ENCODE data around the gene ZC3H13. TPM values are rescaled to one million over a fixed set of nuclear protein-coding genes. Genes with fewer than 3 reads are reported as not detected.

Gene ZC3H13
- total and polyA plus RNA-seq, 2 of the 8 experiments (the other 6 are each of a cell fraction or from before 2014, with no cell fraction given) = 5.1 to 57.8 TPM

DNA sequence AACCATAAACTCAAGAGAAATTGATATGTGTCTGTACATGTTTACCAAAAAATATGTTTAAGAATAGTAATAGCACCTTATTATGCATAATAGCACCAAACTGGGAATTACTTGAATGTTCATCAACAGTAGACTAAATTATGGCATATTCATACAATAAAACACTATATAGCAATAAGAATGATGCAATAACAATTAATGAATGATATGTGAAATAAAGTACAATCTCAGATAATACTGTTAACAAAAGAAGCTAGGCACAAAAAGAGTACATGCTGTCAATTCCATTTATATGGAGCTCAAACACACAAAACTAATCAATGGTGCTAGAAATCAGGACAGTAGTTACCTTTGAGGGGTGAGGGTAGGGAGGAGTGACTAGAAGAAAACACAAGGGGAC, 36.3 kb downstream of the ZC3H13 start:
- Histone ChIP-seq H3K9ac (replicated peaks in 1 of 4; ENCODE audit: extremely low read depth in 1 of 4, low read depth in 3 of 4, low read length in 3 of 4) (no peak overlapping the region), H3K4me1 (replicated peaks in 1 of 4; ENCODE audit: control insufficient read depth in 3 of 4, insufficient read depth in 4 of 4, low read length in 3 of 4) (no peaks in the 10 kb centered on the region), H2AK5ac (ENCODE audit: low read depth, low read length) (no peak overlapping the region), H3K79me2 (ENCODE audit: control insufficient read depth in 1 of 2, insufficient read depth in 2 of 2, low read length in 2 of 2) (no peaks in the 10 kb centered on the region), H3K27ac (ENCODE audit: low read depth, low read length) (no peak overlapping the region), H2BK20ac (ENCODE audit: low read length) (no peak overlapping the region), H3K9me3 (ENCODE audit: insufficient read depth in 2 of 2, low read depth in 1 of 2, low read length in 1 of 2) (no peaks in the 10 kb centered on the region), H2BK12ac (ENCODE audit: low read depth, low read length) (no peak overlapping the region), H3K36me3 (ENCODE audit: control insufficient read depth in 2 of 4, insufficient read depth in 4 of 4, low read length in 3 of 4) (peaks cover 0 to 32% (median 10%) of the 10 kb centered on the region in 4 experiments; a peak in 5 of 8 replicates), H3K14ac (ENCODE audit: insufficient read length) (no peak overlapping the region), H3K56ac (replicated peaks; ENCODE audit: insufficient read length, low read depth, low read length) (no peak overlapping the region), H2BK120ac (replicated peaks; ENCODE audit: low read depth, low read length) (no peak overlapping the region), H3K4me3 (ENCODE audit: extremely low read depth in 1 of 4, insufficient read depth in 2 of 4, low read depth in 3 of 4, low read length in 4 of 4) (no peak overlapping the region), H3K79me1 (ENCODE audit: low read depth, low read length) (no peaks in the 10 kb centered on the region), H4K20me1 (replicated peaks in 1 of 2; ENCODE audit: control insufficient read depth in 1 of 2, insufficient read depth in 2 of 2, low read length in 2 of 2) (peaks cover 0 to 2% of the 10 kb centered on the region in 2 experiments), H3K23ac (ENCODE audit: insufficient read length) (no peak overlapping the region), H2AFZ (ENCODE audit: low read length) (no peak overlapping the region), H3K27me3 (replicated peaks in 1 of 4; ENCODE audit: control insufficient read depth in 3 of 4, extremely low read depth in 1 of 4, insufficient read depth in 3 of 4, low read length in 3 of 4) (no peaks in the 10 kb centered on the region), H3K4me2 (ENCODE audit: insufficient read depth in 1 of 2, low read depth in 2 of 2, low read length in 2 of 2) (no peak overlapping the region), H3K4ac (replicated peaks; ENCODE audit: insufficient read length, low read depth, low read length) (no peak overlapping the region), H4K8ac (ENCODE audit: extremely low read depth, insufficient read depth, low read length) (no peak overlapping the region), H4K91ac (replicated peaks; ENCODE audit: insufficient read length, low read length) (no peak overlapping the region), H3K23me2 (ENCODE audit: low read depth, low read length) (no peaks in the 10 kb centered on the region), H2BK5ac (ENCODE audit: low read depth, low read length) (no peak overlapping the region), H3K18ac (ENCODE audit: extremely low read depth, low read length) (no peak overlapping the region), H4K5ac (ENCODE audit: insufficient read length, low read depth, low read length) (no peak overlapping the region), H2BK15ac (ENCODE audit: low read length) (no peak overlapping the region)
- TF ChIP-seq TAF1 (IDR thresholded peaks at IDR 0.05; ENCODE audit: low read depth, low read length) (no peak), TBP (IDR thresholded peaks at IDR 0.05; ENCODE audit: low read depth, low read length) (no peak), RNF2 (IDR thresholded peaks at IDR 0.05; ENCODE audit: borderline replicate concordance, low read depth, low read length, missing control alignments, poor library complexity, severe bottlenecking) (no peak), BCL11A (IDR thresholded peaks at IDR 0.05; ENCODE audit: low read depth in 2 of 2, low read length in 2 of 2) (no peak), SP4 (IDR thresholded peaks at IDR 0.05; ENCODE audit: low read length) (no peak), GABPA (IDR thresholded peaks at IDR 0.05; ENCODE audit: borderline replicate concordance, insufficient read depth, low read length) (no peak), YY1 (IDR thresholded peaks at IDR 0.05; ENCODE audit: low read depth, low read length) (no peak)
- CTCF ChIA-PET (ENCODE audit: partially characterized antibody) = interaction anchor here (1.1 kb wide), 1 partner anchor 110 kb away, joined by 3 read pairs; no protein-coding TSS in a partner anchor
- DNase-seq (ENCODE audit: low read depth in 1 of 2, low spot score in 2 of 2) (no peak), FAIRE-seq (no peak)
- POLR2A ChIA-PET (ENCODE audit: partially characterized antibody) = no interaction called here

Measured in H1 (cell line).